Measurements from ENCODE around the gene NCOA7.

GRCh38 chr6:125804264-125804663, 13.5 kb downstream of the NCOA7 start:
- TF ChIP-seq POLR2AphosphoS5 (IDR thresholded peaks at IDR 0.05): no peak
- TF ChIP-seq CTCF (IDR thresholded peaks at IDR 0.05): no peak

Measured in suprapubic skin (tissue), 3 donors.